H9 (cell line): ENCODE results near the gene STIMATE. TPM values are rescaled to one million over a fixed set of nuclear protein-coding genes. Genes with fewer than 3 reads are reported as not detected.

Experiments
- DNase-seq: peaks from one replicate; pipeline ENCODE4 v3.0.0-alpha.2; 2017
- H2AFZ ChIP-seq: one replicate; pipeline ENCODE4 v1.6.1; 2013; ENCODE audit warnings: mild to moderate bottlenecking, low read length, control low read depth, moderate library complexity
- H2AK5ac ChIP-seq: 2 replicates; pipeline ENCODE4 v1.6.1; 2013; ENCODE audit warnings: low read length, control low read depth, mixed read lengths; ENCODE audit not compliant: insufficient read length
- H2BK120ac ChIP-seq: one replicate; pipeline ENCODE4 v1.6.1; 2013; ENCODE audit warnings: low read depth, mild to moderate bottlenecking, low read length, control low read depth, inconsistent platforms; ENCODE audit not compliant: poor library complexity, severe bottlenecking
- H2BK12ac ChIP-seq: 2 replicates; pipeline ENCODE4 v1.6.1; 2013; ENCODE audit warnings: low read length, control low read depth, mixed read lengths, low read depth; ENCODE audit not compliant: insufficient read length
- H2BK15ac ChIP-seq: 2 replicates; pipeline ENCODE4 v1.6.1; 2013; ENCODE audit warnings: low read depth, low read length, control low read depth
- H2BK20ac ChIP-seq: one replicate; pipeline ENCODE4 v1.6.1; 2013; ENCODE audit warnings: low read depth, mild to moderate bottlenecking, low read length, control low read depth, inconsistent platforms; ENCODE audit not compliant: poor library complexity, severe bottlenecking
- H2BK5ac ChIP-seq: 2 replicates; pipeline ENCODE4 v1.6.1; 2013; ENCODE audit warnings: low read length, control low read depth, mixed read lengths; ENCODE audit not compliant: insufficient read length
- H3K14ac ChIP-seq: 2 replicates; pipeline ENCODE4 v1.6.1; 2013; ENCODE audit warnings: low read length, control low read depth; ENCODE audit not compliant: insufficient read depth
- H3K18ac ChIP-seq: 2 replicates; pipeline ENCODE4 v1.6.1; 2013; ENCODE audit warnings: low read depth, mild to moderate bottlenecking, mixed read lengths, low read length, control low read depth; ENCODE audit not compliant: insufficient read length
- H3K23ac ChIP-seq: 2 replicates; pipeline ENCODE4 v1.6.1; 2013; ENCODE audit warnings: low read length, control low read depth, mixed read lengths, low read depth; ENCODE audit not compliant: insufficient read length
- H3K23me2 ChIP-seq: 2 replicates; pipeline ENCODE4 v1.6.1; 2013; ENCODE audit warnings: low read depth, mild to moderate bottlenecking, mixed read lengths, low read length, control low read depth; ENCODE audit not compliant: insufficient read length, poor library complexity, severe bottlenecking
- H3K27ac ChIP-seq: 2 replicates; pipeline ENCODE4 v1.5.1; 2013; ENCODE audit warnings: low read length, control low read depth, mixed read lengths, low read depth; ENCODE audit not compliant: insufficient read length
- H3K27me3 ChIP-seq: 2 replicates; pipeline ENCODE4 v1.6.1; 2013; ENCODE audit warnings: low read length, control low read depth, inconsistent platforms; ENCODE audit not compliant: insufficient read depth
- H3K4ac ChIP-seq: 2 replicates; pipeline ENCODE4 v1.6.1; 2013; ENCODE audit warnings: low read depth, mild to moderate bottlenecking, control low read depth, inconsistent platforms, low read length, moderate library complexity
- H3K4me1 ChIP-seq: 2 replicates; pipeline ENCODE4 v1.6.1; 2013; ENCODE audit warnings: low read length, control low read depth, inconsistent platforms; ENCODE audit not compliant: insufficient read depth
- H3K4me2 ChIP-seq: 2 replicates; pipeline ENCODE4 v1.6.1; 2013; ENCODE audit warnings: low read length, control low read depth, mixed read lengths; ENCODE audit not compliant: insufficient read length, insufficient read depth
- H3K56ac ChIP-seq: 2 replicates; pipeline ENCODE4 v1.6.1; 2013; ENCODE audit warnings: low read depth, mild to moderate bottlenecking, mixed read lengths, low read length, control low read depth; ENCODE audit not compliant: insufficient read length
- H3K79me1 ChIP-seq: 2 replicates; pipeline ENCODE4 v1.6.1; 2013; ENCODE audit warnings: low read depth, mild to moderate bottlenecking, moderate library complexity, low read length, control low read depth, inconsistent platforms; ENCODE audit not compliant: insufficient read depth, poor library complexity, severe bottlenecking
- H3K79me2 ChIP-seq: 2 replicates; pipeline ENCODE4 v1.6.1; 2013; ENCODE audit warnings: low read length, control low read depth, inconsistent platforms; ENCODE audit not compliant: insufficient read depth
- H3K9ac ChIP-seq: 2 replicates; pipeline ENCODE4 v1.6.1; 2013; ENCODE audit warnings: low read length, control low read depth, mixed read lengths; ENCODE audit not compliant: insufficient read length; ENCODE audit errors: extremely low read depth
- H3K9me3 ChIP-seq: one replicate; pipeline ENCODE4 v1.6.1; 2013; ENCODE audit warnings: low read depth, low read length, inconsistent platforms; ENCODE audit not compliant: control insufficient read depth
- H3T11ph ChIP-seq: one replicate; pipeline ENCODE4 v1.6.1; 2013; ENCODE audit warnings: mild to moderate bottlenecking, low read length, control low read depth, inconsistent platforms
- H4K20me1 ChIP-seq: one replicate; pipeline ENCODE4 v1.6.1; 2013; ENCODE audit not compliant: control insufficient read depth, insufficient read length, insufficient read depth
- H4K5ac ChIP-seq: 2 replicates; pipeline ENCODE4 v1.6.1; 2013; ENCODE audit warnings: low read depth, mild to moderate bottlenecking, mixed read lengths, low read length, control low read depth; ENCODE audit not compliant: insufficient read length
- H4K8ac ChIP-seq: replicated peaks from 2 replicates; pipeline ENCODE4 v1.6.1; 2013; ENCODE audit warnings: low read length, control low read depth, mixed read lengths, low read depth; ENCODE audit not compliant: insufficient read length
- H4K91ac ChIP-seq: 2 replicates; pipeline ENCODE4 v1.6.1; 2013; ENCODE audit warnings: low read depth, mild to moderate bottlenecking, moderate library complexity, mixed read lengths, low read length, control low read depth; ENCODE audit not compliant: insufficient read length
- H3K27ac Mint-ChIP-seq, 3 experiments: 2 replicates in 2 of 3; 3 replicates in 1 of 3; pipeline ENCODE4 v1.8.0; 2020 to 2021; ENCODE audit warnings: mixed read lengths in 3 of 3, mild to moderate bottlenecking in 1 of 3, moderate library complexity in 1 of 3
- H3K27me3 Mint-ChIP-seq: 2 replicates; pipeline ENCODE4 v1.8.0; 2021; ENCODE audit warnings: low read depth, mild to moderate bottlenecking, moderate library complexity, mixed read lengths
- H3K36me3 Mint-ChIP-seq, 3 experiments: 2 replicates in 2 of 3; 3 replicates in 1 of 3; pipeline ENCODE4 v1.8.0; 2020 to 2021; ENCODE audit warnings: low read depth in 3 of 3, mixed read lengths in 3 of 3; ENCODE audit not compliant: insufficient read depth in 1 of 3
- H3K4me1 Mint-ChIP-seq, 2 experiments: 2 replicates each; pipeline ENCODE4 v1.8.0; 2020; ENCODE audit warnings: mixed read lengths in 2 of 2
- H3K4me3 Mint-ChIP-seq, 2 experiments: 2 replicates in 1 of 2; 3 replicates in 1 of 2; pipeline ENCODE4 v1.8.0; 2020 to 2021; ENCODE audit warnings: mild to moderate bottlenecking in 2 of 2, mixed read lengths in 2 of 2, moderate library complexity in 1 of 2
- H3K9me3 Mint-ChIP-seq, 2 experiments: 2 replicates in 1 of 2; 3 replicates in 1 of 2; pipeline ENCODE4 v1.8.0; 2020; ENCODE audit warnings: mild to moderate bottlenecking in 2 of 2, mixed read lengths in 2 of 2, moderate library complexity in 1 of 2
- WGBS: extraction: QIAGEN DNeasy Blood & Tissue Kit; methylation state at CpG from one replicate; pipeline ENCODE4 v1.1.7; 2013; ENCODE audit warnings: missing lambda C conversion rate, low lambda C conversion rate, mixed read lengths; ENCODE audit not compliant: insufficient read length; ENCODE audit errors: extremely low coverage; 5-methylcytosine and 5-hydroxymethylcytosine counted together
- total RNA-seq: library from RNA; stranded (reverse); gene quantifications from 2 replicates; pipeline ENCODE4 v1.2.1, GENCODE V29; 2021
- TF ChIP-seq, protein P1 (sequence below): fragments of 200-600 bp; sonication (generic); conservative IDR thresholded peaks from 3 replicates; pipeline ENCODE4 v1.8.0; 2021; ENCODE audit warnings: antibody characterized with exemption, mild to moderate bottlenecking

Gene STIMATE
- total RNA-seq, 1 experiment from 2014 or later: 25.6 TPM

DNA sequence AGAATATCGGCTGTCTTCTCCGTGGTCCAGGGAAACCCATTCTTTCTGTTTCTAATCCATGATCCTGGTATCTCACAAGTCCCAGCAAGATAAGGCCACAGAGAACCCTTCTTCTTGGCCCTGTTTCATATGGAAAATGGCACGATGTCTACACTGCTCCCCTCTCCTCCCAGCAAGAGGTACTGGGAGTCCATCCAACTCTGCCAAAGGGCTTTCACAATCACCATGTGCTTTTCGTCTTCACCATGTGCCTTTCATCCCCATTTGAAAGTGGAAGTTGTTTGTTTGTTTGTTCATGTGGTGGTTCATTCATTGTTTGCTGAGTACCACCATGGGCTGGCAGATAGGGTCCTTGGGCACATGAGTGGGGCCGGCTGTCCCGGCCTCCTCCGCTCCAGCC lies 97.3 kb downstream of the STIMATE start:
- DNase-seq: no peak
- H3K4me1 Mint-ChIP-seq: peaks cover 6 to 8% of the 10 kb centered on the region in 2 experiments; a peak in 3 of 4 replicates
- Histone ChIP-seq H3K4me1 (no peaks in the 10 kb centered on the region), H3K9me3 (no peaks in the 10 kb centered on the region), H3K4ac (no peak overlapping the region), H2AK5ac (no peak overlapping the region), H2BK120ac (no peak overlapping the region), H3K27ac (no peak overlapping the region), H3K56ac (no peak overlapping the region), H3K79me2 (no peaks in the 10 kb centered on the region), H3K23me2 (no peaks in the 10 kb centered on the region), H3K79me1 (no peaks in the 10 kb centered on the region), H3K18ac (no peak overlapping the region), H4K91ac (no peak overlapping the region), H3K23ac (no peak overlapping the region), H4K5ac (no peak overlapping the region), H3K4me2 (no peak overlapping the region), H3K14ac (no peak overlapping the region), H3T11ph (no peak overlapping the region), H2BK20ac (no peak overlapping the region), H4K20me1 (no peaks in the 10 kb centered on the region), H3K27me3 (no peaks in the 10 kb centered on the region), H2BK12ac (no peak overlapping the region), H3K9ac (no peak overlapping the region), H2BK5ac (no peak overlapping the region), H2AFZ (no peak overlapping the region), H4K8ac (no peak overlapping the region), H2BK15ac (no peak overlapping the region)
- TF ChIP-seq, protein P1, sequence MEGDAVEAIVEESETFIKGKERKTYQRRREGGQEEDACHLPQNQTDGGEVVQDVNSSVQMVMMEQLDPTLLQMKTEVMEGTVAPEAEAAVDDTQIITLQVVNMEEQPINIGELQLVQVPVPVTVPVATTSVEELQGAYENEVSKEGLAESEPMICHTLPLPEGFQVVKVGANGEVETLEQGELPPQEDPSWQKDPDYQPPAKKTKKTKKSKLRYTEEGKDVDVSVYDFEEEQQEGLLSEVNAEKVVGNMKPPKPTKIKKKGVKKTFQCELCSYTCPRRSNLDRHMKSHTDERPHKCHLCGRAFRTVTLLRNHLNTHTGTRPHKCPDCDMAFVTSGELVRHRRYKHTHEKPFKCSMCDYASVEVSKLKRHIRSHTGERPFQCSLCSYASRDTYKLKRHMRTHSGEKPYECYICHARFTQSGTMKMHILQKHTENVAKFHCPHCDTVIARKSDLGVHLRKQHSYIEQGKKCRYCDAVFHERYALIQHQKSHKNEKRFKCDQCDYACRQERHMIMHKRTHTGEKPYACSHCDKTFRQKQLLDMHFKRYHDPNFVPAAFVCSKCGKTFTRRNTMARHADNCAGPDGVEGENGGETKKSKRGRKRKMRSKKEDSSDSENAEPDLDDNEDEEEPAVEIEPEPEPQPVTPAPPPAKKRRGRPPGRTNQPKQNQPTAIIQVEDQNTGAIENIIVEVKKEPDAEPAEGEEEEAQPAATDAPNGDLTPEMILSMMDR: no peak
- no peak overlapping the region for H3K27ac Mint-ChIP-seq
- no peaks in the 10 kb centered on the region for H3K36me3 Mint-ChIP-seq
- 0 out of 2 replicates have a peak, but pooled peaks cover 2% of the 10 kb centered on the region for H3K27me3 Mint-ChIP-seq
- no peaks in the 10 kb centered on the region for H3K9me3 Mint-ChIP-seq
- H3K4me3 Mint-ChIP-seq: no peak overlapping the region
- WGBS: no CpG with 5 or more reads among the region's 7 CpGs
